Stomach (tissue), 9 donors: ENCODE data around the gene RAD54L2. TPM values are rescaled to one million over a fixed set of nuclear protein-coding genes. Genes with fewer than 3 reads are reported as not detected.

ENCODE experiments used
- DNase-seq, 2 donors: peaks; one replicate each; pipeline versions ENCODE4 v3.0.0 to v3.0.0-alpha.2; 2013 to 2019
- H3K27ac ChIP-seq, 5 donors: fragments of 200-600 bp in 4 of 5; sonication (generic) in 4 of 5; one replicate each; pipeline ENCODE4 v1.5.1; 2013 to 2019; ENCODE audit warnings: mild to moderate bottlenecking in 1 of 5, moderate library complexity in 1 of 5
- H3K27me3 ChIP-seq, 3 donors: fragments of 200-600 bp; sonication (generic); one replicate each; pipeline ENCODE4 v1.5.1; 2017 to 2019; ENCODE audit warnings: mixed run types in 1 of 3
- H3K36me3 ChIP-seq, 4 donors: fragments of 200-600 bp; sonication (generic); 1 replicate in 3 of 4; 2 replicates in 1 of 4; pipeline ENCODE4 v1.5.1; 2016 to 2019
- H3K4me1 ChIP-seq, 4 donors: fragments of 200-600 bp; sonication (generic); one replicate each; pipeline ENCODE4 v1.5.1; 2016 to 2019
- H3K4me3 ChIP-seq, 4 donors: fragments of 200-600 bp; sonication (generic) in 3 of 4; one replicate each; pipeline ENCODE4 v1.5.1; 2016 to 2019; ENCODE audit warnings: mild to moderate bottlenecking in 1 of 4
- H3K9me3 ChIP-seq, 4 donors: fragments of 200-600 bp; sonication (generic); one replicate each; pipeline ENCODE4 v1.5.1; 2016 to 2019
- CTCF ChIP-seq, 7 experiments: fragments of 450-650 bp in 4 of 7; fragments of 200-600 bp in 3 of 7; sonication (generic) in 3 of 7; IDR thresholded peaks; one replicate each; pipeline ENCODE4 v1.5.1; 2016 to 2019; ENCODE audit warnings: antibody characterized with exemption in 7 of 7, control low read depth in 2 of 7, mild to moderate bottlenecking in 1 of 7
- EP300 ChIP-seq: sonication (generic); formaldehyde crosslinking; IDR thresholded peaks from one replicate; pipeline ENCODE4 v1.6.1; 2017; ENCODE audit warnings: antibody characterized with exemption
- POLR2A ChIP-seq, 4 donors: fragments of 450-650 bp; IDR thresholded peaks; one replicate each; pipeline ENCODE4 v1.6.1; 2016; ENCODE audit warnings: antibody characterized with exemption in 4 of 4, control low read depth in 2 of 4, mild to moderate bottlenecking in 1 of 4, moderate library complexity in 1 of 4
- POLR2AphosphoS5 ChIP-seq, 3 donors: sonication (generic); formaldehyde crosslinking; IDR thresholded peaks; one replicate each; pipeline ENCODE4 v1.6.1; 2016; ENCODE audit warnings: antibody characterized with exemption in 3 of 3
- WGBS, 5 donors: extraction: QIAGEN DNeasy Blood & Tissue Kit in 3 of 5; methylation state at CpG; one replicate each; pipeline versions ENCODE4 v1.1.5 to v1.1.7; 2013 to 2018; 5-methylcytosine and 5-hydroxymethylcytosine counted together
- intact Hi-C: fragments of 100-400 bp; cut with DNase I; formaldehyde crosslinking; loops from one replicate; pipeline ENCODE4 v1.15.1; 2023; ENCODE audit warnings: low total_unique reads
- polyA plus RNA-seq, 3 donors: library from polyadenylated mRNA; stranded (reverse); fragments of 200-250 nt; gene quantifications; one replicate each; pipeline ENCODE4 v1.2.3, GENCODE V29; 2013
- total RNA-seq, 5 donors: library from RNA; depleted of rRNA; stranded (reverse); fragments of >200 nt; gene quantifications; one replicate each; pipeline versions ENCODE4 v1.1.0 to v1.2.3, GENCODE V29; 2014 to 2016
- donor health status: healthy with polysubstance abuse.
- donor health status: Bipolar disorder and iron deficiency.
- donor health status: healthy.

The RAD54L2 gene
- total and polyA plus RNA-seq, 8 donors = 1.5 to 46.0 (median 10.7) TPM

- no peak for DNase-seq
- 96 to 98% (median 97%) methylated on average over 3 of the region's 3 CpGs for WGBS, 5 donors
- Histone ChIP-seq H3K4me3 (no peak overlapping the region), H3K27ac (no peak overlapping the region), H3K9me3 (no peaks in the 10 kb centered on the region), H3K4me1 (peaks cover 0 to 30% (median 4%) of the 10 kb centered on the region in 4 donors), H3K36me3 (peaks cover 0 to 21% (median 10%) of the 10 kb centered on the region in 4 donors), H3K27me3 (no peaks in the 10 kb centered on the region)
- TF ChIP-seq POLR2AphosphoS5 (IDR thresholded peaks at IDR 0.05) (no peak), POLR2A (IDR thresholded peaks at IDR 0.05) (no peak), EP300 (no peak), CTCF (IDR thresholded peaks at IDR 0.05) (no peak)
- intact Hi-C loops = no loop called here
These were observed 47.4 kb downstream of the RAD54L2 start for GRCh38 chr3:51585871-51586270.

Other genes starting within 250 kb of the RAD54L2 start
- gene MANF, start 153.4 kb upstream of the RAD54L2 start, total RNA-seq = 10 to 100 TPM in 3 of 5 donors, 1 to 10 TPM in 1, under 1 TPM in 1; 0.58 to 76.4 (median 30.4) TPM
- 10 to 100 TPM; 31.8 to 57.9 (median 47.2) TPM for gene MANF, start 153.4 kb upstream of the RAD54L2 start, polyA plus RNA-seq
- gene RBM15B, start 147.4 kb upstream of the RAD54L2 start, total RNA-seq = 10 to 100 TPM; 15.8 to 34.5 (median 18.3) TPM
- gene RBM15B, start 147.4 kb upstream of the RAD54L2 start, polyA plus RNA-seq = 10 to 100 TPM in 2 of 3 donors, 1 to 10 TPM in 1; 9.3 to 12.4 (median 10.5) TPM
- gene DCAF1, start 38.7 kb upstream of the RAD54L2 start, total RNA-seq = 10 to 100 TPM in 4 of 5 donors, 1 to 10 TPM in 1; 8.4 to 25.5 (median 15.2) TPM
- gene DCAF1, start 38.7 kb upstream of the RAD54L2 start, polyA plus RNA-seq = 1 to 10 TPM; 4.3 to 5.9 (median 5.1) TPM
- gene TEX264, start 132.5 kb downstream of the RAD54L2 start, total RNA-seq = 10 to 100 TPM; 18.7 to 73.0 (median 34.3) TPM
- 10 to 100 TPM; 34.5 to 60.1 (median 60.1) TPM for gene TEX264, start 132.5 kb downstream of the RAD54L2 start, polyA plus RNA-seq
- gene GRM2, start 168.3 kb downstream of the RAD54L2 start, total RNA-seq = under 1 TPM in 2 of 5 donors, not detected in 3; 0.37 to 0.58 TPM
- gene GRM2, start 168.3 kb downstream of the RAD54L2 start, polyA plus RNA-seq = under 1 TPM in 2 of 3 donors, not detected in 1; 0.06 to 0.15 TPM
- not detected for gene IQCF6, start 240.5 kb downstream of the RAD54L2 start, total RNA-seq
- gene IQCF6, start 240.5 kb downstream of the RAD54L2 start, polyA plus RNA-seq = not detected